Endothelial cell of umbilical vein (primary cell): ENCODE results near the gene APBB2. TPM values are rescaled to one million over a fixed set of nuclear protein-coding genes. Genes with fewer than 3 reads are reported as not detected.

Experiments used
- BruUV-seq: library from RNA; stranded (reverse); fragments of 400-500 nt; replicated peaks from 2 replicates; lab custom pipeline; 2021; lab: Mats Ljungman, UMichigan
- CTCF ChIA-PET: fragments of 300-600, 350-600 bp; sonication (Branson Sonifier 250); formaldehyde crosslinking; loops from one replicate; lab custom pipeline; 2021; ENCODE audit warnings: antibody characterized with exemption, inconsistent platforms; lab: Charles Lee
- POLR2A ChIA-PET: fragments of 300-600, 350-600 bp; sonication (Branson Sonifier 250); formaldehyde crosslinking; loops from one replicate; lab custom pipeline; 2021; ENCODE audit warnings: antibody characterized with exemption, inconsistent platforms; lab: Charles Lee
- DNase-seq: peaks from one replicate; pipeline ENCODE4 v3.0.0-alpha.2; 2011; ENCODE audit warnings: low read depth, low spot score
- FAIRE-seq: peaks from 2 replicates; lab custom pipeline; 2011; peaks lifted over from hg19 to GRCh38; lab: Jason Lieb, UNC
- H2AFZ ChIP-seq: 2 replicates; pipeline ENCODE4 v1.6.0; 2012; ENCODE audit warnings: low read depth, low read length, control low read depth, inconsistent platforms
- H3K27ac ChIP-seq: 2 replicates; pipeline ENCODE4 v1.5.1; 2011; ENCODE audit warnings: low read depth, mild to moderate bottlenecking, control low read depth, low read length, moderate library complexity; ENCODE audit not compliant: insufficient read depth
- H3K27me3 ChIP-seq, 2 experiments: 2 replicates each; pipeline versions ENCODE4 v1.6.0 to v1.6.1; 2011; ENCODE audit warnings: low read length in 2 of 2, mixed read lengths in 1 of 2; ENCODE audit not compliant: control insufficient read depth in 2 of 2, insufficient read depth in 2 of 2
- H3K36me3 ChIP-seq, 2 experiments: 2 replicates in 1 of 2; 3 replicates in 1 of 2; pipeline ENCODE4 v1.5.1; 2011; ENCODE audit warnings: low read length in 2 of 2, mild to moderate bottlenecking in 1 of 2, moderate library complexity in 1 of 2; ENCODE audit not compliant: control insufficient read depth in 2 of 2, insufficient read depth in 2 of 2; ENCODE audit errors: extremely low read depth in 1 of 2
- H3K4me1 ChIP-seq: 3 replicates; pipeline ENCODE4 v1.5.1; 2011; ENCODE audit warnings: mild to moderate bottlenecking, low read length; ENCODE audit not compliant: control insufficient read depth, insufficient read depth; ENCODE audit errors: extremely low read depth
- H3K4me2 ChIP-seq: 2 replicates; pipeline ENCODE4 v1.6.1; 2011; ENCODE audit warnings: low read length, control low read depth, mixed read lengths; ENCODE audit not compliant: insufficient read depth
- H3K4me3 ChIP-seq, 3 experiments: fragments of 200-600 bp in 1 of 3; sonication (generic), shearing (Covaris generic) in 1 of 3; replicated peaks in 1 of 3; 2 replicates each; pipeline ENCODE4 v1.5.1; 2011 to 2016; ENCODE audit warnings: control low read depth in 3 of 3, low read length in 3 of 3, mild to moderate bottlenecking in 2 of 3, inconsistent platforms in 1 of 3, low read depth in 1 of 3, moderate library complexity in 1 of 3; ENCODE audit not compliant: insufficient read depth in 1 of 3
- H3K79me2 ChIP-seq: 2 replicates; pipeline ENCODE4 v1.6.0; 2012; ENCODE audit warnings: low read length, inconsistent platforms; ENCODE audit not compliant: control insufficient read depth, insufficient read depth
- H3K9ac ChIP-seq: replicated peaks from 2 replicates; pipeline ENCODE3; 2011; ENCODE audit warnings: low read length, control low read depth; ENCODE audit not compliant: insufficient read depth; ENCODE audit errors: extremely low read depth
- H3K9me1 ChIP-seq: replicated peaks from 3 replicates; pipeline ENCODE4 v1.6.0; 2011; ENCODE audit warnings: mild to moderate bottlenecking, low read length; ENCODE audit not compliant: control insufficient read depth, insufficient read depth; ENCODE audit errors: extremely low read depth
- H3K9me3 ChIP-seq: replicated peaks from 2 replicates; pipeline ENCODE4 v1.5.1; 2012; ENCODE audit warnings: low read length, inconsistent platforms; ENCODE audit not compliant: control insufficient read depth, insufficient read depth
- H4K20me1 ChIP-seq: replicated peaks from 2 replicates; pipeline ENCODE3; 2011; ENCODE audit warnings: mild to moderate bottlenecking, low read length; ENCODE audit not compliant: control insufficient read depth, insufficient read depth; ENCODE audit errors: extremely low read depth
- CTCF ChIP-seq, 2 donors: IDR thresholded peaks; 1 replicate in 1 of 2; 2 replicates in 1 of 2; pipeline ENCODE4 v1.5.1; 2011; ENCODE audit warnings: low read length in 2 of 2, mild to moderate bottlenecking in 2 of 2, moderate library complexity in 2 of 2, control low read depth in 1 of 2, inconsistent platforms in 1 of 2, low read depth in 1 of 2; ENCODE audit not compliant: insufficient read depth in 1 of 2; ENCODE audit errors: extremely low read depth in 1 of 2
- EZH2 ChIP-seq: IDR thresholded peaks from 2 replicates; pipeline ENCODE4 v1.6.1; 2012; ENCODE audit warnings: borderline replicate concordance, low read depth, mild to moderate bottlenecking, moderate library complexity, low read length, inconsistent platforms; ENCODE audit not compliant: severe bottlenecking
- FOS ChIP-seq: IDR thresholded peaks from 2 replicates; pipeline ENCODE4 v1.6.1; 2011; ENCODE audit warnings: mild to moderate bottlenecking, low read length, moderate library complexity, borderline replicate concordance; ENCODE audit not compliant: insufficient read depth
- GATA2 ChIP-seq: IDR thresholded peaks from 2 replicates; pipeline ENCODE4 v1.7.0; 2011; ENCODE audit warnings: low read depth, mild to moderate bottlenecking, moderate library complexity, mixed read lengths, low read length; ENCODE audit not compliant: insufficient read length, insufficient read depth
- JUN ChIP-seq: IDR thresholded peaks from 2 replicates; pipeline ENCODE4 v1.6.1; 2011; ENCODE audit warnings: borderline replicate concordance, low read depth; ENCODE audit not compliant: insufficient read length, insufficient read depth
- MAX ChIP-seq: IDR thresholded peaks from 2 replicates; pipeline ENCODE4 v1.6.1; 2011; ENCODE audit not compliant: insufficient read depth, insufficient read length
- MYC ChIP-seq: IDR thresholded peaks from one replicate; pipeline ENCODE4 v1.6.1; 2011; ENCODE audit warnings: mild to moderate bottlenecking, low read depth, low read length
- POLR2A ChIP-seq: IDR thresholded peaks from 2 replicates; pipeline ENCODE4 v1.6.1; 2012; ENCODE audit warnings: low read depth, mild to moderate bottlenecking, control low read depth, low read length
- POLR2AphosphoS5 ChIP-seq: IDR thresholded peaks from 2 replicates; pipeline ENCODE4 v1.6.1; 2012; ENCODE audit warnings: low read depth, mild to moderate bottlenecking, control low read depth, low read length, moderate library complexity; ENCODE audit not compliant: insufficient read depth
- dilution Hi-C: fragments of 300-500 bp; cut with MboI; formaldehyde crosslinking; loops from one replicate; pipeline ENCODE4 v1.15.0; 2019; ENCODE audit warnings: low sequenced_read_pairs; ENCODE audit not compliant: extremely low pct_ligation_motif_present
- intact Hi-C: fragments of 100-400 bp; cut with micrococcal nuclease; formaldehyde crosslinking; loops from one replicate; pipeline ENCODE4 v1.10.0; 2022
- polyA plus RNA-seq, 4 experiments: library from polyadenylated mRNA; depleted of rRNA in 3 of 4; stranded (reverse) in 3 of 4; unstranded in 1 of 4; fragments of >200 nt; gene quantifications; 2 replicates each; pipeline versions ENCODE4 v1.2.1 to v1.2.3, GENCODE V29; 2011 to 2012; ENCODE audit warnings: missing spikeins in 1 of 4
- total RNA-seq: library from RNA; stranded (reverse); gene quantifications from 2 replicates; pipeline ENCODE4 v1.2.3, GENCODE V29; 2021

Gene APBB2
- total and polyA plus RNA-seq, 2 donors (not counting 3 experiments of a cell fraction or from before 2014, with no cell fraction given) = 79.8 to 124 TPM

- intact Hi-C loops = no loop called here
- no TSS peak for BruUV-seq
- Histone ChIP-seq H3K36me3 (peaks cover 0 to 2% of the 10 kb centered on the region in 2 experiments), H3K9me3 (no peaks in the 10 kb centered on the region), H3K79me2 (no peaks in the 10 kb centered on the region), H3K4me3 (peak overlapping the region in 2 of 3 experiments; percentile 6 to 24), H4K20me1 (no peaks in the 10 kb centered on the region), H3K9ac (peak overlapping the region; percentile 15), H3K27me3 (no peaks in the 10 kb centered on the region), H3K9me1 (no peaks in the 10 kb centered on the region), H3K4me2 (peak overlapping the region; percentile 55), H3K27ac (no peak overlapping the region), H2AFZ (peak overlapping the region; percentile 63), H3K4me1 (no peaks in the 10 kb centered on the region)
- CTCF ChIA-PET = interaction anchor here (4.7 kb wide), 1 partner anchor 16 kb away, joined by 21 read pairs; no protein-coding TSS in a partner anchor
- FAIRE-seq = peak; percentile 46
- TF ChIP-seq JUN (no peak), CTCF (IDR thresholded peaks at IDR 0.05; ENCODE audit: extremely low read depth in 1 of 2, insufficient read depth in 1 of 2, low read depth in 1 of 2, low read length in 2 of 2) (no peak), GATA2 (no peak), MAX (no peak), POLR2AphosphoS5 (no peak), MYC (no peak), EZH2 (no peak), POLR2A (no peak), FOS (no peak)
- dilution Hi-C loops = no loop called here
- POLR2A ChIA-PET = no interaction called here
- peak; percentile 42 for DNase-seq
Measured at GRCh38 chr4:40856840-40857362, 357.4 kb downstream of the APBB2 start.
